Hematopoietic multipotent progenitor cell (in vitro differentiated cells): ENCODE measurements around the gene GSE1. TPM values are rescaled to one million over a fixed set of nuclear protein-coding genes. Genes with fewer than 3 reads are reported as not detected.

Experiments
- DNase-seq, 3 donors: peaks; one replicate each; pipeline ENCODE4 v3.0.0-alpha.2; 2011 to 2015; ENCODE audit warnings: low read depth in 2 of 3, low spot score in 2 of 3
- total RNA-seq: library from RNA; depleted of rRNA; stranded (reverse); fragments of >200 nt; gene quantifications from one replicate; pipeline ENCODE4 v1.2.3, GENCODE V29; 2012

The GSE1 gene
- total RNA-seq, 1 donor, result 112 TPM

GRCh38 chr16:85615852-85616606 is 2.9 kb downstream of the GSE1 start:
- DNase-seq, result peak; percentile 45 to 97 (median 93)

GRCh38 chr16:85616607-85617321 is 3.6 kb downstream of the GSE1 start:
- peak in 2 of 3 donors; percentile 71 to 82 for DNase-seq

GRCh38 chr16:85617948-85618347 is 4.8 kb downstream of the GSE1 start:
- no peak for DNase-seq

GRCh38 chr16:85618521-85618920 is 5.4 kb downstream of the GSE1 start:
- no peak for DNase-seq

GRCh38 chr16:85619101-85619891 is 6.2 kb downstream of the GSE1 start:
- DNase-seq, result no peak

GRCh38 chr16:85620374-85620773 is 7.3 kb downstream of the GSE1 start:
- no peak for DNase-seq

- DNase-seq, result no peak
These were observed 8.7 kb downstream of the GSE1 start for GRCh38 chr16:85621698-85622428.

- DNase-seq, result no peak
These were observed 9.6 kb downstream of the GSE1 start for GRCh38 chr16:85622683-85623082.

GRCh38 chr16:85623250-85623649 is 10.1 kb downstream of the GSE1 start:
- DNase-seq, result no peak

GRCh38 chr16:85623997-85624601 is 11.0 kb downstream of the GSE1 start:
- DNase-seq, result no peak

GRCh38 chr16:85624646-85625045 is 11.5 kb downstream of the GSE1 start:
- no peak for DNase-seq

GRCh38 chr16:85625053-85625452 is 11.9 kb downstream of the GSE1 start:
- DNase-seq, result no peak

GRCh38 chr16:85625485-85626117 is 12.5 kb downstream of the GSE1 start:
- DNase-seq, result no peak

GRCh38 chr16:85626191-85626981 is 13.3 kb downstream of the GSE1 start:
- no peak for DNase-seq

- DNase-seq, result peak in 2 of 3 donors; percentile 34 to 40
These were observed 14.0 kb downstream of the GSE1 start for GRCh38 chr16:85627089-85627488.

- DNase-seq, result no peak
These were observed 14.6 kb downstream of the GSE1 start for GRCh38 chr16:85627526-85628264.

- DNase-seq, result no peak
These were observed 15.1 kb downstream of the GSE1 start for GRCh38 chr16:85628265-85628556.

GRCh38 chr16:85628645-85629044 is 15.5 kb downstream of the GSE1 start:
- DNase-seq, result peak in 1 of 3 donors; percentile 33
